Measurements from ENCODE around the gene TXNDC2. TPM values are rescaled to one million over a fixed set of nuclear protein-coding genes. Genes with fewer than 3 reads are reported as not detected.
A peak's percentile ranks its signal among the peaks of the same experiment; 100 is the strongest.

TXNDC2 gene
- total and polyA plus RNA-seq, 9 of the 15 experiments (the other 6 are each of a cell fraction or from before 2014, with no cell fraction given) = 1.2 to 4.9 (median 2.3) TPM

- TF ChIP-seq DDX20 (tag; IDR thresholded peaks at IDR 0.05; ENCODE audit: low read depth) (peak; percentile 71; the same call in 1 of the 2 replicates), SRSF7 (optimal IDR thresholded peaks at IDR 0.05; ENCODE audit: low read depth, low read length) (no peak), TSC22D4 (tag; IDR thresholded peaks at IDR 0.05) (no peak), ZNF431 (CRISPR knock-in tag; IDR thresholded peaks at IDR 0.05) (no peak), KAT7 (CRISPR knock-in tag; IDR thresholded peaks at IDR 0.05; ENCODE audit: borderline replicate concordance) (peak; percentile 67; the same call in 1 of the 2 replicates), TEAD4 (IDR thresholded peaks at IDR 0.05; ENCODE audit: low read length) (peak; percentile 87), TEAD4 (CRISPR knock-in tag; IDR thresholded peaks at IDR 0.05; ENCODE audit: borderline replicate concordance) (no peak), PTRF (tag; IDR thresholded peaks at IDR 0.05) (no peak), ZNF778 (CRISPR knock-in tag; IDR thresholded peaks at IDR 0.05) (no peak), KDM5B (IDR thresholded peaks at IDR 0.05; ENCODE audit: insufficient replicate concordance, low read depth, low read length) (peak; percentile 29), JUND (IDR thresholded peaks at IDR 0.05; ENCODE audit: borderline replicate concordance, low read depth, low read length) (peak; percentile 88), JUND (tag; IDR thresholded peaks at IDR 0.05; ENCODE audit: borderline replicate concordance, low read depth, low read length) (peak; percentile 94; the same call in 2 of the 3 replicates), ZNF436 (CRISPR knock-in tag; IDR thresholded peaks at IDR 0.05) (no peak), ZNF408 (CRISPR knock-in tag; IDR thresholded peaks at IDR 0.05; ENCODE audit: low read depth) (no peak), BRD4 (IDR thresholded peaks at IDR 0.05) (peak; percentile 97), NKRF (IDR thresholded peaks at IDR 0.05; ENCODE audit: borderline replicate concordance) (no peak)
- TF ChIP-seq, protein P1, sequence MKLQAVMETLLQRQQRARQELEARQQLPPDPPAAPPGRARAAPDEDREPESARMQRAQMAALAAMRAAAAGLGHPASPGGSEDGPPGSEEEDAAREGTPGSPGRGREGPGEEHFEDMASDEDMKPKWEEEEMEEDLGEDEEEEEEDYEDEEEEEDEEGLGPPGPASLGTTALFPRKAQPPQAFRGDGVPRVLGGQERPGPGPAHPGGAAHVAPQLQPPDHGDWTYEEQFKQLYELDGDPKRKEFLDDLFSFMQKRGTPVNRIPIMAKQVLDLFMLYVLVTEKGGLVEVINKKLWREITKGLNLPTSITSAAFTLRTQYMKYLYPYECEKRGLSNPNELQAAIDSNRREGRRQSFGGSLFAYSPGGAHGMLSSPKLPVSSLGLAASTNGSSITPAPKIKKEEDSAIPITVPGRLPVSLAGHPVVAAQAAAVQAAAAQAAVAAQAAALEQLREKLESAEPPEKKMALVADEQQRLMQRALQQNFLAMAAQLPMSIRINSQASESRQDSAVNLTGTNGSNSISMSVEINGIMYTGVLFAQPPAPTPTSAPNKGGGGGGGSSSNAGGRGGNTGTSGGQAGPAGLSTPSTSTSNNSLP (IDR thresholded peaks at IDR 0.05; ENCODE audit: borderline replicate concordance, low read depth, low read length) = peak; percentile 100
- TF ChIP-seq, protein P2, sequence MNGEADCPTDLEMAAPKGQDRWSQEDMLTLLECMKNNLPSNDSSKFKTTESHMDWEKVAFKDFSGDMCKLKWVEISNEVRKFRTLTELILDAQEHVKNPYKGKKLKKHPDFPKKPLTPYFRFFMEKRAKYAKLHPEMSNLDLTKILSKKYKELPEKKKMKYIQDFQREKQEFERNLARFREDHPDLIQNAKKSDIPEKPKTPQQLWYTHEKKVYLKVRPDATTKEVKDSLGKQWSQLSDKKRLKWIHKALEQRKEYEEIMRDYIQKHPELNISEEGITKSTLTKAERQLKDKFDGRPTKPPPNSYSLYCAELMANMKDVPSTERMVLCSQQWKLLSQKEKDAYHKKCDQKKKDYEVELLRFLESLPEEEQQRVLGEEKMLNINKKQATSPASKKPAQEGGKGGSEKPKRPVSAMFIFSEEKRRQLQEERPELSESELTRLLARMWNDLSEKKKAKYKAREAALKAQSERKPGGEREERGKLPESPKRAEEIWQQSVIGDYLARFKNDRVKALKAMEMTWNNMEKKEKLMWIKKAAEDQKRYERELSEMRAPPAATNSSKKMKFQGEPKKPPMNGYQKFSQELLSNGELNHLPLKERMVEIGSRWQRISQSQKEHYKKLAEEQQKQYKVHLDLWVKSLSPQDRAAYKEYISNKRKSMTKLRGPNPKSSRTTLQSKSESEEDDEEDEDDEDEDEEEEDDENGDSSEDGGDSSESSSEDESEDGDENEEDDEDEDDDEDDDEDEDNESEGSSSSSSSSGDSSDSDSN (IDR thresholded peaks at IDR 0.05; ENCODE audit: borderline replicate concordance in 1 of 2, low read depth in 2 of 2, low read length in 2 of 2) = no peak
- TF ChIP-seq, protein P3, sequence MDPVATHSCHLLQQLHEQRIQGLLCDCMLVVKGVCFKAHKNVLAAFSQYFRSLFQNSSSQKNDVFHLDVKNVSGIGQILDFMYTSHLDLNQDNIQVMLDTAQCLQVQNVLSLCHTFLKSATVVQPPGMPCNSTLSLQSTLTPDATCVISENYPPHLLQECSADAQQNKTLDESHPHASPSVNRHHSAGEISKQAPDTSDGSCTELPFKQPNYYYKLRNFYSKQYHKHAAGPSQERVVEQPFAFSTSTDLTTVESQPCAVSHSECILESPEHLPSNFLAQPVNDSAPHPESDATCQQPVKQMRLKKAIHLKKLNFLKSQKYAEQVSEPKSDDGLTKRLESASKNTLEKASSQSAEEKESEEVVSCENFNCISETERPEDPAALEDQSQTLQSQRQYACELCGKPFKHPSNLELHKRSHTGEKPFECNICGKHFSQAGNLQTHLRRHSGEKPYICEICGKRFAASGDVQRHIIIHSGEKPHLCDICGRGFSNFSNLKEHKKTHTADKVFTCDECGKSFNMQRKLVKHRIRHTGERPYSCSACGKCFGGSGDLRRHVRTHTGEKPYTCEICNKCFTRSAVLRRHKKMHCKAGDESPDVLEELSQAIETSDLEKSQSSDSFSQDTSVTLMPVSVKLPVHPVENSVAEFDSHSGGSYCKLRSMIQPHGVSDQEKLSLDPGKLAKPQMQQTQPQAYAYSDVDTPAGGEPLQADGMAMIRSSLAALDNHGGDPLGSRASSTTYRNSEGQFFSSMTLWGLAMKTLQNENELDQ (CRISPR knock-in tag; IDR thresholded peaks at IDR 0.05; ENCODE audit: borderline replicate concordance) = no peak
Measured at GRCh38 chr18:9876867-9877654, 8.7 kb upstream of the TXNDC2 start (continued).

Measured in K562 (cell line).